K562 (cell line): ENCODE measurements around the gene TMEM178A. TPM values are rescaled to one million over a fixed set of nuclear protein-coding genes. Genes with fewer than 3 reads are reported as not detected.

Experiments used
- ATAC-seq: fragments of 200-7000 bp; cut with Tn5 transposase; 3 replicates; pipeline ENCODE4 v1.9.1; 2020; ENCODE audit warnings: moderate library complexity
- BruUV-seq: library from RNA; stranded (reverse); fragments of 400-500 nt; replicated peaks from 2 replicates; lab custom pipeline; 2021; lab: Mats Ljungman, UMichigan
- CTCF ChIA-PET: fragments of 300-600 bp; formaldehyde crosslinking; extraction: SDS; loops from one replicate; lab custom pipeline; 2021; ENCODE audit warnings: low intra/inter-chr PET ratio; lab: Yijun Ruan, JAX
- POLR2A ChIA-PET: fragments of 300-600, 350-650 bp; sonication (Branson Sonifier 250); formaldehyde crosslinking; extraction: SDS; loops from one replicate; lab custom pipeline; 2021; ENCODE audit warnings: antibody characterized with exemption, inconsistent platforms; lab: Yijun Ruan, JAX
- DNase-seq, 4 experiments: peaks; one replicate each; pipeline versions ENCODE4 v3.0.0 to v3.0.0-alpha.2; 2011 to 2018; ENCODE audit warnings: low spot score in 3 of 4, mixed read lengths in 3 of 4; ENCODE audit errors: extremely low read depth in 1 of 4
- FAIRE-seq: peaks from 2 replicates; lab custom pipeline; 2011; peaks lifted over from hg19 to GRCh38; lab: Jason Lieb, UNC
- H2AFZ ChIP-seq: 2 replicates; pipeline ENCODE4 v1.6.0; 2011; ENCODE audit warnings: low read depth, low read length, control low read depth, inconsistent platforms
- H3K27ac ChIP-seq: fragments of 200-600 bp; 3 replicates; pipeline ENCODE4 v1.8.0; 2011; ENCODE audit warnings: low read depth, mild to moderate bottlenecking, control low read depth, inconsistent platforms, low read length, moderate library complexity, mixed read lengths; ENCODE audit errors: extremely low read depth
- H3K27me3 ChIP-seq, 2 experiments: fragments of 300-600 bp in 1 of 2; 2 replicates in 1 of 2; 3 replicates in 1 of 2; pipeline versions ENCODE4 v1.6.0 to v1.8.0; 2011; ENCODE audit warnings: inconsistent platforms in 2 of 2, low read length in 2 of 2, mild to moderate bottlenecking in 1 of 2, mixed read lengths in 1 of 2, moderate library complexity in 1 of 2; ENCODE audit not compliant: control insufficient read depth in 2 of 2, insufficient read depth in 2 of 2
- H3K36me3 ChIP-seq: fragments of 300-600 bp; 3 replicates; pipeline ENCODE4 v1.8.0; 2011; ENCODE audit warnings: mild to moderate bottlenecking, low read length, inconsistent platforms; ENCODE audit not compliant: control insufficient read depth, insufficient read depth
- H3K4me1 ChIP-seq, 2 experiments: fragments of 200-600 bp in 1 of 2; replicated peaks in 1 of 2; 2 replicates in 1 of 2; 3 replicates in 1 of 2; pipeline versions ENCODE4 v1.5.1 to v1.8.0; 2011; ENCODE audit warnings: inconsistent platforms in 2 of 2, low read length in 2 of 2, mild to moderate bottlenecking in 1 of 2, mixed read lengths in 1 of 2, moderate library complexity in 1 of 2; ENCODE audit not compliant: control insufficient read depth in 2 of 2, insufficient read depth in 2 of 2
- H3K4me2 ChIP-seq: 2 replicates; pipeline ENCODE4 v1.6.1; 2011; ENCODE audit warnings: low read length, control low read depth, inconsistent platforms, mixed read lengths; ENCODE audit not compliant: insufficient read depth
- H3K4me3 ChIP-seq: fragments of 200-600 bp; sonication (generic), shearing (Covaris generic); 2 replicates; pipeline ENCODE4 v1.5.1; 2016; ENCODE audit warnings: control low read depth, inconsistent platforms
- H3K79me2 ChIP-seq: fragments of 200-600 bp; 3 replicates; pipeline ENCODE4 v1.8.0; 2011; ENCODE audit warnings: low read length, inconsistent platforms; ENCODE audit not compliant: control insufficient read depth, insufficient read depth
- H3K9ac ChIP-seq, 2 experiments: 2 replicates each; pipeline versions ENCODE4 v1.6.0 to v1.6.1; 2011; ENCODE audit warnings: low read depth in 2 of 2, low read length in 2 of 2, control low read depth in 1 of 2, inconsistent platforms in 1 of 2, mild to moderate bottlenecking in 1 of 2, mixed read lengths in 1 of 2; ENCODE audit not compliant: insufficient read depth in 1 of 2
- H3K9me1 ChIP-seq: one replicate; pipeline ENCODE4 v1.6.0; 2011; ENCODE audit warnings: inconsistent platforms, mild to moderate bottlenecking, low read length, moderate library complexity; ENCODE audit not compliant: control insufficient read depth, insufficient read depth
- H3K9me3 ChIP-seq: replicated peaks from 2 replicates; pipeline ENCODE4 v1.5.1; 2011; ENCODE audit warnings: low read depth, low read length, inconsistent platforms; ENCODE audit not compliant: control insufficient read depth, insufficient read depth
- H4K20me1 ChIP-seq: replicated peaks from 2 replicates; pipeline ENCODE4 v1.6.1; 2011; ENCODE audit warnings: low read length, inconsistent platforms, mixed read lengths; ENCODE audit not compliant: control insufficient read depth, insufficient read depth
- ARID2 ChIP-seq: fragments of 450-650 bp; IDR thresholded peaks from 2 replicates; pipeline ENCODE4 v1.6.1; 2017; ENCODE audit warnings: antibody characterized with exemption, mild to moderate bottlenecking
- ASH1L ChIP-seq: fragments of 450-650 bp; IDR thresholded peaks from 2 replicates; pipeline ENCODE4 v1.6.1; 2018; ENCODE audit warnings: borderline replicate concordance, mild to moderate bottlenecking, low read depth; ENCODE audit not compliant: partially characterized antibody
- C11orf30 ChIP-seq: fragments of 450-650 bp; IDR thresholded peaks from 2 replicates; pipeline ENCODE4 v1.6.1; 2016; ENCODE audit warnings: low read depth, mild to moderate bottlenecking
- CEBPG ChIP-seq, 3 experiments: fragments of 200-800 bp in 1 of 3; sonication (Bioruptor generic) in 1 of 3; sonication (generic) in 1 of 3; formaldehyde crosslinking in 1 of 3; IDR thresholded peaks in 2 of 3; conservative IDR thresholded peaks in 1 of 3; 2 replicates each; pipeline versions ENCODE4 v1.6.1 to v1.8.0; 2016 to 2022; ENCODE audit warnings: missing compliant biosample characterization in 2 of 3, missing genetic modification characterization in 2 of 3, mild to moderate bottlenecking in 1 of 3, missing genetic modification reagents in 1 of 3
- DNMT1 ChIP-seq: fragments of 450-650 bp; IDR thresholded peaks from 2 replicates; pipeline ENCODE4 v1.6.1; 2016; ENCODE audit warnings: antibody characterized with exemption, mild to moderate bottlenecking
- ELF1 ChIP-seq: fragments of 200-800 bp; sonication (Bioruptor generic); IDR thresholded peaks from 2 replicates; pipeline ENCODE4 v1.6.1; 2016; ENCODE audit warnings: missing genetic modification characterization, missing compliant biosample characterization
- GTF2A2 ChIP-seq: IDR thresholded peaks from 2 replicates; pipeline ENCODE4 v1.6.1; 2016; ENCODE audit warnings: mild to moderate bottlenecking, missing genetic modification characterization, missing compliant biosample characterization
- KLF6 ChIP-seq: fragments of 250-450 bp; sonication (Bioruptor Pico); IDR thresholded peaks from 2 replicates; pipeline ENCODE4 v1.4.0; 2020; ENCODE audit warnings: mild to moderate bottlenecking, moderate library complexity, borderline replicate concordance
- MTA2 ChIP-seq: fragments of 450-650 bp; IDR thresholded peaks from 2 replicates; pipeline ENCODE4 v1.6.1; 2016; ENCODE audit warnings: low read depth
- PHF8 ChIP-seq: fragments of 200-600 bp; sonication (generic); IDR thresholded peaks from 2 replicates; pipeline ENCODE4 v1.6.1; 2012; ENCODE audit warnings: mixed run types, mild to moderate bottlenecking, inconsistent platforms, low read length, moderate library complexity, borderline replicate concordance
- RBM25 ChIP-seq: fragments of 200-400 bp; formaldehyde crosslinking; IDR thresholded peaks from 2 replicates; pipeline ENCODE4 v1.6.1; 2018; ENCODE audit warnings: low read length, low read depth, moderate library complexity; ENCODE audit not compliant: severe bottlenecking
- SP1 ChIP-seq: sonication (generic); formaldehyde crosslinking; IDR thresholded peaks from 2 replicates; pipeline ENCODE4 v1.8.1; 2022; ENCODE audit warnings: mild to moderate bottlenecking, missing genetic modification reagents
- TAF1 ChIP-seq: IDR thresholded peaks from 2 replicates; pipeline ENCODE4 v1.6.1; 2011; ENCODE audit warnings: mild to moderate bottlenecking, low read length, moderate library complexity; ENCODE audit not compliant: insufficient read depth, control insufficient read depth, severe bottlenecking; ENCODE audit errors: extremely low read depth
- TCF7L2 ChIP-seq: fragments of 150-350 bp; IDR thresholded peaks from 2 replicates; pipeline ENCODE4 v1.6.1; 2016; ENCODE audit warnings: low read depth, mild to moderate bottlenecking, low read length, moderate library complexity
- WHSC1 ChIP-seq: IDR thresholded peaks from one replicate; pipeline ENCODE4 v1.6.1; 2012; ENCODE audit warnings: low read length, control low read depth, inconsistent platforms
- ZFP1 ChIP-seq: fragments of 450-650 bp; formaldehyde crosslinking; IDR thresholded peaks from 2 replicates; pipeline ENCODE4 v1.4.0; 2020; ENCODE audit warnings: mild to moderate bottlenecking, mixed read lengths
- ZNF316 ChIP-seq: fragments of 450-650 bp; IDR thresholded peaks from 2 replicates; pipeline ENCODE4 v1.6.1; 2016
- ZNF436 ChIP-seq: fragments of 250-450, 450-650 bp; sonication (Bioruptor Pico); formaldehyde crosslinking; IDR thresholded peaks from 2 replicates; pipeline ENCODE4 v1.7.0; 2020; ENCODE audit warnings: mild to moderate bottlenecking
- WGBS: fragments of 100-300 bp; shearing (Covaris generic); methylation state at CpG from one replicate; pipeline ENCODE4 v1.1.6; 2016; ENCODE audit warnings: low coverage, mixed read lengths; ENCODE audit not compliant: insufficient coverage; ENCODE audit errors: missing lambda C conversion rate; 5-methylcytosine and 5-hydroxymethylcytosine counted together
- in situ Hi-C: fragments of 300-500 bp; cut with MboI; formaldehyde crosslinking; loops from 4 replicates; pipeline ENCODE4 v1.15.0; 2018; ENCODE audit warnings: inconsistent platforms, mixed read lengths
- intact Hi-C: fragments of 100-400 bp; cut with micrococcal nuclease; formaldehyde crosslinking; loops from 2 replicates; pipeline ENCODE4 v1.14.2; 2022
- polyA plus RNA-seq, 8 experiments: library from polyadenylated mRNA; depleted of rRNA in 4 of 8; stranded (reverse) in 5 of 8; unstranded in 3 of 8; fragments of >200 nt; fragmentation: Nextera tagmentation in 2 of 8; fragmentation: Illumina TruSeq in 1 of 8; extraction: Ambion mirVana in 2 of 8; extraction: Trizol in 1 of 8; gene quantifications; 2 replicates each; pipeline versions ENCODE4 v1.2.1 to v1.2.3, GENCODE V29; 2011 to 2014; ENCODE audit warnings: inconsistent platforms in 1 of 8, missing spikeins in 1 of 8
- total RNA-seq, 7 experiments: library from RNA; depleted of rRNA in 6 of 7; stranded (reverse); fragments of >200 nt in 6 of 7; fragmentation: Illumina TruSeq in 2 of 7; extraction: Trizol in 2 of 7; gene quantifications; 2 replicates each; pipeline versions ENCODE4 v1.2.1 to v1.2.3, GENCODE V29; 2011 to 2021; ENCODE audit warnings: low replicate concordance in 1 of 7
- TF ChIP-seq, protein P1 (sequence below), 2 experiments: fragments of 150-350 bp in 1 of 2; IDR thresholded peaks; 2 replicates each; pipeline ENCODE4 v1.6.1; 2012 to 2016; ENCODE audit warnings: low read depth in 2 of 2, low read length in 2 of 2, mild to moderate bottlenecking in 1 of 2, moderate library complexity in 1 of 2

Gene TMEM178A
- total and polyA plus RNA-seq, 9 of the 15 experiments (the other 6 are each of a cell fraction or from before 2014, with no cell fraction given) = 0.04 to 0.17 TPM; not detected in 7

GRCh38 chr2:39741871-39742270 is 76.2 kb downstream of the TMEM178A start:
- Histone ChIP-seq H2AFZ (no peak overlapping the region), H3K27ac (no peak overlapping the region), H3K36me3 (peaks cover 93% of the 10 kb centered on the region), H3K9ac (no peak overlapping the region), H3K4me2 (no peak overlapping the region), H3K4me3 (no peak overlapping the region), H3K4me1 (no peaks in the 10 kb centered on the region), H3K27me3 (no peaks in the 10 kb centered on the region), H3K9me3 (no peaks in the 10 kb centered on the region), H3K79me2 (peaks cover 8% of the 10 kb centered on the region; the same call in 2 of the 3 replicates), H3K9me1 (no peaks in the 10 kb centered on the region), H4K20me1 (0 out of 2 replicates have a peak, but pooled peaks cover 4% of the 10 kb centered on the region)
- POLR2A ChIA-PET = interaction anchor here (0.9 to 1.6 kb wide), 2 partner anchors 17 to 304 kb away, joined by 3 to 5 read pairs; no protein-coding TSS in a partner anchor
- CTCF ChIA-PET = no interaction called here
- no peak for ATAC-seq
- no peak for FAIRE-seq
- DNase-seq = no peak
- in situ Hi-C loops = no loop called here
- TF ChIP-seq C11orf30 (no peak), TCF7L2 (no peak), ZNF316 (no peak), ASH1L (no peak), WHSC1 (no peak), GTF2A2 (tag) (no peak), CEBPG (CRISPR knock-in tag; IDR thresholded peaks at IDR 0.05) (no peak), CEBPG (tag; conservative IDR thresholded peaks at IDR 0.05 in 1 of 2, IDR thresholded peaks at IDR 0.05 in 1 of 2) (no peak), ZNF436 (CRISPR knock-in tag) (no peak), KLF6 (CRISPR knock-in tag) (no peak), ZFP1 (no peak), DNMT1 (no peak), PHF8 (no peak), MTA2 (no peak), SP1 (CRISPR knock-in tag) (no peak), ARID2 (no peak), RBM25 (no peak), ELF1 (tag) (no peak), TAF1 (no peak)
- TF ChIP-seq, protein P1, sequence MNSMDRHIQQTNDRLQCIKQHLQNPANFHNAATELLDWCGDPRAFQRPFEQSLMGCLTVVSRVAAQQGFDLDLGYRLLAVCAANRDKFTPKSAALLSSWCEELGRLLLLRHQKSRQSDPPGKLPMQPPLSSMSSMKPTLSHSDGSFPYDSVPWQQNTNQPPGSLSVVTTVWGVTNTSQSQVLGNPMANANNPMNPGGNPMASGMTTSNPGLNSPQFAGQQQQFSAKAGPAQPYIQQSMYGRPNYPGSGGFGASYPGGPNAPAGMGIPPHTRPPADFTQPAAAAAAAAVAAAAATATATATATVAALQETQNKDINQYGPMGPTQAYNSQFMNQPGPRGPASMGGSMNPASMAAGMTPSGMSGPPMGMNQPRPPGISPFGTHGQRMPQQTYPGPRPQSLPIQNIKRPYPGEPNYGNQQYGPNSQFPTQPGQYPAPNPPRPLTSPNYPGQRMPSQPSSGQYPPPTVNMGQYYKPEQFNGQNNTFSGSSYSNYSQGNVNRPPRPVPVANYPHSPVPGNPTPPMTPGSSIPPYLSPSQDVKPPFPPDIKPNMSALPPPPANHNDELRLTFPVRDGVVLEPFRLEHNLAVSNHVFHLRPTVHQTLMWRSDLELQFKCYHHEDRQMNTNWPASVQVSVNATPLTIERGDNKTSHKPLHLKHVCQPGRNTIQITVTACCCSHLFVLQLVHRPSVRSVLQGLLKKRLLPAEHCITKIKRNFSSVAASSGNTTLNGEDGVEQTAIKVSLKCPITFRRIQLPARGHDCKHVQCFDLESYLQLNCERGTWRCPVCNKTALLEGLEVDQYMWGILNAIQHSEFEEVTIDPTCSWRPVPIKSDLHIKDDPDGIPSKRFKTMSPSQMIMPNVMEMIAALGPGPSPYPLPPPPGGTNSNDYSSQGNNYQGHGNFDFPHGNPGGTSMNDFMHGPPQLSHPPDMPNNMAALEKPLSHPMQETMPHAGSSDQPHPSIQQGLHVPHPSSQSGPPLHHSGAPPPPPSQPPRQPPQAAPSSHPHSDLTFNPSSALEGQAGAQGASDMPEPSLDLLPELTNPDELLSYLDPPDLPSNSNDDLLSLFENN (IDR thresholded peaks at IDR 0.05; ENCODE audit: low read depth in 2 of 2, low read length in 2 of 2) = no peak
- no TSS peak for BruUV-seq
- intact Hi-C loops = no loop called here
- WGBS = 91% methylated on average over 1 of the region's 1 CpG
